GM06990 (cell line): ENCODE data around the gene CRADD.
"Not testable (repeated sequence)": the region's sequence is repeated elsewhere in the genome, so short reads cannot be mapped to it uniquely, and the experiment has no call there.

Source experiments
- DNase-seq: peaks from one replicate; pipeline ENCODE4 v3.0.0-alpha.2; 2011; ENCODE audit not compliant: insufficient read length; ENCODE audit errors: extremely low read depth
- H3K27me3 ChIP-seq: replicated peaks from 2 replicates; pipeline ENCODE4 v1.6.0; 2011; ENCODE audit warnings: low read length; ENCODE audit not compliant: control insufficient read depth, insufficient read depth
- H3K36me3 ChIP-seq: 2 replicates; pipeline ENCODE4 v1.5.1; 2011; ENCODE audit warnings: low read length; ENCODE audit not compliant: control insufficient read depth, insufficient read depth
- H3K4me3 ChIP-seq: replicated peaks from 2 replicates; pipeline ENCODE4 v1.5.1; 2011; ENCODE audit warnings: low read depth, mild to moderate bottlenecking, control low read depth, low read length
- CTCF ChIP-seq: IDR thresholded peaks from 2 replicates; pipeline ENCODE4 v1.5.1; 2011; ENCODE audit warnings: low read length, control low read depth, mild to moderate bottlenecking, inconsistent platforms; ENCODE audit not compliant: insufficient read depth, poor library complexity, severe bottlenecking

CRADD gene

GRCh38 chr12:93639406-93639805, 37.8 kb upstream of the CRADD start:
- Histone ChIP-seq H3K27me3 (no peaks in the 10 kb centered on the region; the same call in none of the 2 replicates), H3K4me3 (no peak overlapping the region), H3K36me3 (no peaks in the 10 kb centered on the region)
- DNase-seq, result no peak
- TF ChIP-seq CTCF, result no peak

DNA sequence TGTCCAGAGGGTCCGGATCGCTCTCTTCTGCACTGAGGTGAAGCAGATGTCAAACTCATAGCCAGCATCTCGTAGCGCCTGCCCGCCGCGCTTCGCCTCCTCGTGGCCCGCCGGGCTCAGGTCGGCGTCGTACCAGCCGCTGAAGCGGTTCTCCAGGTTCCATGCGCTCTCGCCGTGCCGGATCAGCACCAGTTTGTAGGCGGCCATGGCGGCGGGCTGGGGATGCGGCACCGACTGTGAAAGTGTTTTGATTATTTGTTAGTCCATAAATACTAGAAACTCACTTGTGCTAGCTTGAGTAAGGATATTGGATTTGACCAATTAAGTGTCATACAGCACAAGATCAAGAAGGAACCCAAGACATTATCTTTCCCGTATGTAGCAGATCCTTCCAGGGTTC, 35.8 kb upstream of the CRADD start:
- H3K4me3 ChIP-seq, DNase-seq, H3K27me3 ChIP-seq, H3K36me3 ChIP-seq: not testable (repeated sequence)

DNA sequence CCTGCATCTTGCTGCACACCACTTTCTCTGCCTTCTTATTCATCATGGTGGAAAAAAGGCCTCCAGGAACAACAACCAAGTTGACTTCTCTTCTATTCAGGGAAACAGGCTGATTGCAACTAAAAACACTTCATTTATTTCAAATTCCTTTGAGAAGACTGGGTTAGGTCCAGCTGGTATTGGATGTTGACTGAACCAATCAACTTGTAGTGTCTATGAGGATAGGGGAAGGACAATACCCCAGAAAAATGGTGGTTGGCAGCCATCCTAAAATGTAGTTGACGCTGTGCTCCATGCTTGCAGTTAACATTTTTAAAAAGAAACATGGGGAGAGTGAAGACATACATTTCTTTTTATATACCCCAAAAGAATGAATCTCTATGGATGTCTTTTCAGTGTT, 34.4 kb upstream of the CRADD start:
- no peak for DNase-seq
- H3K36me3 ChIP-seq, result no peaks in the 10 kb centered on the region
- no peak overlapping the region for H3K4me3 ChIP-seq
- no peak for TF ChIP-seq CTCF
- no peaks in the 10 kb centered on the region; the same call in none of the 2 replicates for H3K27me3 ChIP-seq

- no peak for DNase-seq
- TF ChIP-seq CTCF, result no peak
- Histone ChIP-seq H3K36me3 (no peaks in the 10 kb centered on the region), H3K4me3 (no peak overlapping the region), H3K27me3 (no peaks in the 10 kb centered on the region; the same call in 1 of the 2 replicates)
Measured at GRCh38 chr12:93645702-93646101, 31.5 kb upstream of the CRADD start.

- TF ChIP-seq CTCF, result no peak
- no peak overlapping the region for H3K4me3 ChIP-seq
- no peaks in the 10 kb centered on the region for H3K27me3 ChIP-seq
- no peak for DNase-seq
- no peaks in the 10 kb centered on the region for H3K36me3 ChIP-seq
Measured at GRCh38 chr12:93650626-93651025, 26.5 kb upstream of the CRADD start.

GRCh38 chr12:93653079-93653478, 24.1 kb upstream of the CRADD start:
- no peaks in the 10 kb centered on the region for H3K36me3 ChIP-seq
- no peaks in the 10 kb centered on the region for H3K27me3 ChIP-seq
- TF ChIP-seq CTCF, result no peak
- H3K4me3 ChIP-seq, result no peak overlapping the region
- peak; percentile 3 for DNase-seq
